GM12873 (cell line): ENCODE results near the gene TMEM170B.

ENCODE experiments used
- CTCF ChIP-seq: IDR thresholded peaks from 2 replicates; pipeline ENCODE4 v1.5.1; 2012; ENCODE audit warnings: low read depth, mild to moderate bottlenecking, moderate library complexity, low read length, control low read depth; ENCODE audit not compliant: insufficient read depth; ENCODE audit errors: missing control alignments

TMEM170B gene

GRCh38 chr6:11592294-11592906 is 54.9 kb downstream of the TMEM170B start:
- TF ChIP-seq CTCF: no peak

- no peak for TF ChIP-seq CTCF
These were observed 55.5 kb downstream of the TMEM170B start for GRCh38 chr6:11593096-11593495.

- TF ChIP-seq CTCF: peak; percentile 36
These were observed 58.4 kb downstream of the TMEM170B start for GRCh38 chr6:11595903-11596302.

- TF ChIP-seq CTCF: no peak
These were observed 59.2 kb downstream of the TMEM170B start for GRCh38 chr6:11596640-11597237.

GRCh38 chr6:11598687-11599086 is 61.1 kb downstream of the TMEM170B start:
- no peak for TF ChIP-seq CTCF

GRCh38 chr6:11600251-11600650 is 62.7 kb downstream of the TMEM170B start:
- TF ChIP-seq CTCF: no peak

- TF ChIP-seq CTCF: no peak
These were observed 64.4 kb downstream of the TMEM170B start for GRCh38 chr6:11601776-11602605.
